MCF 10A (cell line): Measurements from ENCODE around the gene GPR152. TPM values are rescaled to one million over a fixed set of nuclear protein-coding genes. Genes with fewer than 3 reads are reported as not detected.
A peak's percentile ranks its signal among the peaks of the same experiment; 100 is the strongest.

Experiments
- BruUV-seq: library from RNA; stranded (reverse); fragments of 400-500 nt; replicated peaks from 2 replicates; lab custom pipeline; 2021; lab: Mats Ljungman, UMichigan
- CTCF ChIA-PET: fragments of 300-600 bp; sonication (Branson Sonifier 250); formaldehyde crosslinking; extraction: SDS; loops from one replicate; lab custom pipeline; 2021; ENCODE audit warnings: antibody characterized with exemption, inconsistent platforms; lab: Yijun Ruan, JAX
- POLR2A ChIA-PET: fragments of 300-600, 350-650 bp; sonication (Branson Sonifier 250); formaldehyde crosslinking; extraction: SDS; loops from one replicate; lab custom pipeline; 2020; ENCODE audit warnings: antibody characterized with exemption, inconsistent platforms; lab: Yijun Ruan, JAX
- DNase-seq: peaks from one replicate; pipeline ENCODE4 v3.0.0-alpha.2; 2018; ENCODE audit not compliant: unreplicated experiment
- H3K27ac Mint-ChIP-seq: one replicate; pipeline ENCODE4 v1.8.0; 2022; ENCODE audit warnings: mild to moderate bottlenecking, low read depth, mixed read lengths; ENCODE audit not compliant: unreplicated experiment
- H3K27me3 Mint-ChIP-seq: one replicate; pipeline ENCODE4 v1.8.0; 2022; ENCODE audit warnings: mixed read lengths; ENCODE audit not compliant: insufficient read depth, unreplicated experiment
- H3K36me3 Mint-ChIP-seq: one replicate; pipeline ENCODE4 v1.8.0; 2022; ENCODE audit warnings: mild to moderate bottlenecking, moderate library complexity, mixed read lengths; ENCODE audit not compliant: insufficient read depth, unreplicated experiment
- H3K4me1 Mint-ChIP-seq: one replicate; pipeline ENCODE4 v1.8.0; 2022; ENCODE audit warnings: mixed read lengths; ENCODE audit not compliant: insufficient read depth, unreplicated experiment
- H3K4me3 Mint-ChIP-seq: one replicate; pipeline ENCODE4 v1.8.0; 2022; ENCODE audit warnings: mild to moderate bottlenecking, moderate library complexity, mixed read lengths; ENCODE audit not compliant: unreplicated experiment
- H3K9me3 Mint-ChIP-seq: one replicate; pipeline ENCODE4 v1.8.0; 2022; ENCODE audit warnings: mixed read lengths; ENCODE audit not compliant: unreplicated experiment
- CTCF ChIP-seq: fragments of 200-600 bp; IDR thresholded peaks from one replicate; pipeline ENCODE4 v1.8.0; 2022; ENCODE audit warnings: antibody characterized with exemption, mild to moderate bottlenecking; ENCODE audit not compliant: unreplicated experiment
- intact Hi-C: fragments of 100-400 bp; cut with micrococcal nuclease; formaldehyde crosslinking; loops from 2 replicates; pipeline ENCODE4 v1.14.1; 2022
- total RNA-seq: library from RNA; stranded (reverse); gene quantifications from 2 replicates; pipeline ENCODE4 v1.2.3, GENCODE V29; 2022

GPR152 gene
- total RNA-seq, 1 experiment from 2014 or later = not detected

DNA sequence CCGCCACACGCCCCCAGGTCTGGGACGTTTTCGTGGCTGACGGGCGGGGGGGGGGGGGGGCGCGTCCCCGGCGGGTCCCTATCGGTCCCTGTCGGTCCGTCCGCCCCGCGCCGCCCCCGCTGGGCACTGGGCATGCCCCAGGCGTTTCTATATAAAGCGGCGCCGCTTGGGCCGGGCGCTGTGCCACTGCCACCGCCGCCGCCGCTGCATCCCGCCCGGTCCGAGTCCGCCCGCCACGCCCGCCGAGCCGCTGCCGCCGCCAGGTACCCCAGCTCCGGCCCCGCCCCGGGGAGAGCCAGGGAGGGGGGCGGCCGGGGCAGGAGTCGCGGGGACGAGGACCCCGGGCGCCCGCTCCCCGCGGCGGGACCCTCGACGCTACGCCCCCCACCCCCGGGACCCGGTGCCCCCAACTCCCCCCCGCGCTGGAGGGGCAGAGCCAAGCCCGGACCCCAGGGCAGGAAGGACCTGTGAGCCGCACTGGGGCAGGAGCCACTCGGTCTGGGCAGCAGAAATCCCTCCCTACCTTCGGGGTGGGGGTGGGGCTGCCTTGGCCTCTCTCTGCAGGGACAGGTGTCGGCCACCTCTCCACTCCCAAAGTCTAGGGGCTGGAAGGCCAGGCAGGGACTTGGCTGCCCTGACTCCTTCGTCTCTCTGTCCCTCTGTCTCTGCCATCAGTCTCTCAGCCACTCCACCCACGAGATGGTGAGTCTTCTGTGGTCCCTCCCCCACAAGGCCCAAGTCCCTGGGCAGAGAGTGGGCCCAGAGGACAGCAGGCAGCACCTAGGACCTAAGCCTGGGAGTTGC is 36.8 kb downstream of the GPR152 start, which contains the start of gene CARNS1:
Gene CARNS1, plus strand, starts transcription at position 178 of the 804 bp plus-strand sequence. Its CDS starts 522 bp downstream, at position 700.
- Mint-ChIP-seq H3K4me3 (peak within 1 kb of the TSS; percentile 16), H3K27me3 (no peaks in the 10 kb centered on the region), H3K4me1 (peaks cover 8% of the 10 kb centered on the region), H3K27ac (peak within 1 kb of the TSS; percentile 46), H3K36me3 (peaks cover 5% of the 10 kb centered on the region), H3K9me3 (no peaks in the 10 kb centered on the region)
- TF ChIP-seq CTCF = no peak
- POLR2A ChIA-PET = interaction anchor here (0.6 kb wide), 1 partner anchor 704 kb away, joined by 4 read pairs; no protein-coding TSS in a partner anchor
- CTCF ChIA-PET = no interaction called here
- BruUV-seq = no TSS peak
- no peak for DNase-seq
- intact Hi-C loops = no loop called here

GRCh38 chr11:67413266-67413849 is 39.2 kb downstream of the GPR152 start:
- peaks cover 8% of the 10 kb centered on the region for H3K4me1 Mint-ChIP-seq
- intact Hi-C loops = no loop called here
- CTCF ChIA-PET = interaction anchor here (0.6 to 1.2 kb wide), 5 partner anchors 8 to 924 kb away, joined by 3 to 7 read pairs (median 4); no protein-coding TSS in a partner anchor
- H3K4me3 Mint-ChIP-seq = no peak overlapping the region
- DNase-seq = no peak
- POLR2A ChIA-PET = interaction anchor here (1.0 to 1.2 kb wide), 3 partner anchors 10 to 150 kb away, joined by 3 read pairs; no protein-coding TSS in a partner anchor
- H3K9me3 Mint-ChIP-seq = no peaks in the 10 kb centered on the region
- BruUV-seq = no TSS peak
- peaks cover 9% of the 10 kb centered on the region for H3K36me3 Mint-ChIP-seq
- no peak for TF ChIP-seq CTCF
- H3K27ac Mint-ChIP-seq = no peak overlapping the region
- no peaks in the 10 kb centered on the region for H3K27me3 Mint-ChIP-seq

GRCh38 chr11:67412495-67413179 is 39.9 kb downstream of the GPR152 start:
- peaks cover 13% of the 10 kb centered on the region for H3K36me3 Mint-ChIP-seq
- H3K4me3 Mint-ChIP-seq = no peak overlapping the region
- DNase-seq = no peak
- CTCF ChIA-PET = interaction anchor here (0.8 to 2.6 kb wide), 2 partner anchors 11 to 62 kb away, joined by 4 to 9 read pairs; partner anchors contain the start of gene PPP1CA
- H3K4me1 Mint-ChIP-seq = peaks cover 8% of the 10 kb centered on the region
- no peaks in the 10 kb centered on the region for H3K9me3 Mint-ChIP-seq
- no TSS peak for BruUV-seq
- H3K27me3 Mint-ChIP-seq = no peaks in the 10 kb centered on the region
- POLR2A ChIA-PET = interaction anchor here (0.6 to 1.4 kb wide), 4 partner anchors 10 to 568 kb away, joined by 3 to 4 read pairs (median 4); no protein-coding TSS in a partner anchor
- intact Hi-C loops = no loop called here
- H3K27ac Mint-ChIP-seq = no peak overlapping the region
- TF ChIP-seq CTCF = no peak
